ENCODE data around the gene NCLN. TPM values are rescaled to one million over a fixed set of nuclear protein-coding genes. Genes with fewer than 3 reads are reported as not detected.
"Not testable (repeated sequence)": the region's sequence is repeated elsewhere in the genome, so short reads cannot be mapped to it uniquely, and the experiment has no call there.

Gene NCLN
- total RNA-seq, 3 donors from 2014 or later = 21.1 to 34.7 (median 25.3) TPM

DNA sequence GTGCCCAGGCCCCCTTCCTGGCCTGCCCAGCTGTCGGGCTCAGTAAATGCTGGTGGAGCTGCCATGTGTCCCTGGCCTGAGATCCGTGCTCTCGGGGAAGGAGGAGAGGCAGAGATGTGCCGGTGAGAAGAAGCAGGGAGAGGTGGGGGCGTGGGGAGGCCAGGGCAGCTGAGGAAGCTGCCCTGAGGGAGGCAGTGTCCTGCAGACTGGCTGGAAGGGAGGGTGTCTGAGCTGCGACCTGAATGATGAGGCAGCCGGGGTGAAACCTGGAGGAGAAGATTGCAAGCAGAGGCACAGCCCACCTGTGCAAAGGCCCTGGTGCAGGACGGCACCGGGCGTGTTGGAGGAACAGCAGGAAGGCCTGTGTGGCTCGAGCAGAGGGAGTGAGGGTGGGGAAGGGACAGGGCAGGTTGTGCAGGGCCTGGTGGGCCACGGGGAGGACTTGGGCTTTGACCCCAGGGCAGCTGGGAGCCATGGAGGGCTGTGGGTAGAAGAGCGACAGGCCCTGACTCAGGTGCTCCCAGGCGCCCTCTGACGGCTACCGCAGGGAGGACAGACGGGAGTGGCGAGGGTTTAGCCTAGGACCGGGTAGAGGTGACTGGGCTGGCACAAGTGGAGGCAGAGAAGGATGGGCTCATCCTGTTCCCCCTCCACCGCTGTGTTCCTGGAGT lies 24.8 kb downstream of the NCLN start:
- no peak for DNase-seq (ENCODE audit: low spot score in 2 of 2)
- Histone ChIP-seq H3K4me1 (no peaks in the 10 kb centered on the region), H3K36me3 (peaks cover 7% of the 10 kb centered on the region), H3K27ac (no peak overlapping the region), H3K4me3 (no peak overlapping the region), H3K27me3 (no peaks in the 10 kb centered on the region), H3K9me3 (no peaks in the 10 kb centered on the region)
- intact Hi-C loops (cut with DNase I; ENCODE audit: low total_unique reads) = no loop called here
- no peak for TF ChIP-seq POLR2A (IDR thresholded peaks at IDR 0.05)
- TF ChIP-seq, protein P1, sequence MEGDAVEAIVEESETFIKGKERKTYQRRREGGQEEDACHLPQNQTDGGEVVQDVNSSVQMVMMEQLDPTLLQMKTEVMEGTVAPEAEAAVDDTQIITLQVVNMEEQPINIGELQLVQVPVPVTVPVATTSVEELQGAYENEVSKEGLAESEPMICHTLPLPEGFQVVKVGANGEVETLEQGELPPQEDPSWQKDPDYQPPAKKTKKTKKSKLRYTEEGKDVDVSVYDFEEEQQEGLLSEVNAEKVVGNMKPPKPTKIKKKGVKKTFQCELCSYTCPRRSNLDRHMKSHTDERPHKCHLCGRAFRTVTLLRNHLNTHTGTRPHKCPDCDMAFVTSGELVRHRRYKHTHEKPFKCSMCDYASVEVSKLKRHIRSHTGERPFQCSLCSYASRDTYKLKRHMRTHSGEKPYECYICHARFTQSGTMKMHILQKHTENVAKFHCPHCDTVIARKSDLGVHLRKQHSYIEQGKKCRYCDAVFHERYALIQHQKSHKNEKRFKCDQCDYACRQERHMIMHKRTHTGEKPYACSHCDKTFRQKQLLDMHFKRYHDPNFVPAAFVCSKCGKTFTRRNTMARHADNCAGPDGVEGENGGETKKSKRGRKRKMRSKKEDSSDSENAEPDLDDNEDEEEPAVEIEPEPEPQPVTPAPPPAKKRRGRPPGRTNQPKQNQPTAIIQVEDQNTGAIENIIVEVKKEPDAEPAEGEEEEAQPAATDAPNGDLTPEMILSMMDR (IDR thresholded peaks at IDR 0.05) = peak in 2 of 3 donors; percentile 35 to 41

DNA sequence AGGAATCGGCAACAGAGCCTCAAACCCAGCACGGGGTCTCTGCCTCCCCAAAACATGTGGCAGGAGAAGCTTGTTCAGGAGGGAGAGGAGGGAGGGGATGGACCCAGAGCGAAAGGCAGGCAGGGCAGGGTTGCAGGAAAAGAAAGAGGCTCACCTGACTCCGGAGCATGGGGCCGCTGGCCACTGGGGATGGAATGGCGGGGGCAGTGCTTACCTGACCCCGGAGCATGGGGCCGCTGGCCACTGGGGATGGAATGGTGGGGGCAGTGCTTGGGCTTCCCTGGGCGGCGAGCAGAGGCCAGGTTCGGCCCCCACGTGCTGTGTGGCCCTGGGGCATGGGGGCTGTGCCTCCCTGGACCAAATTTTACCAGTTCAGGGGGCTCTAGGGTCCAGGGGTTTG lies 25.5 kb downstream of the NCLN start:
- intact Hi-C loops (cut with DNase I; ENCODE audit: low total_unique reads) = no loop called here
- DNase-seq (ENCODE audit: low spot score in 2 of 2) = no peak
- H3K4me3 ChIP-seq = no peak overlapping the region
- H3K36me3 ChIP-seq = peaks cover 3% of the 10 kb centered on the region
- no peak for TF ChIP-seq POLR2AphosphoS5 (IDR thresholded peaks at IDR 0.05)
- no peak for TF ChIP-seq POLR2A (IDR thresholded peaks at IDR 0.05)
- TF ChIP-seq, protein P1 (IDR thresholded peaks at IDR 0.05) = no peak
- no peak overlapping the region for H3K27ac ChIP-seq
- no peaks in the 10 kb centered on the region for H3K9me3 ChIP-seq
- no peaks in the 10 kb centered on the region for H3K4me1 ChIP-seq
- H3K27me3 ChIP-seq = no peaks in the 10 kb centered on the region

DNA sequence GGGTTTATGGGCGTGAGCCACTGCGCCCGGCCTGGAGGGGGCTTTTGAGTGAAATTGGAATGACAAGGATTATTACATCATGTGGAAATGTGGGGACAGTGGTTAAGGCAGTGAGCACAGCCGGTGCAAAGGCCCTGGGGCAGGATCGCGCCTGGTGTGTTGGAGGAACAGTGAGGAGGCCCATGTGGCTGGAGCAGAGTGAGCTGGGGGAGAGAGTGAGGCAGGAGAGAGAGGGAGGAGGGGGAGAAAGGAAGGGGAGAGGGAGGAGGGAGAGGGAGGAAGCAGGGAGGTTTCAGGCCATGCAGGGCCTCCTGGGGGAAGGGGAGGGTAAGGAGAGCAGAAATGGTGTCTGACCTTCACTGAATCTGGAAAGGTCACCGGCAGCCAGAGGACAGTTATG lies 27.4 kb downstream of the NCLN start:
- TF ChIP-seq, protein P1 (IDR thresholded peaks at IDR 0.05) = no peak
- TF ChIP-seq POLR2A (IDR thresholded peaks at IDR 0.05) (no peak), POLR2AphosphoS5 (IDR thresholded peaks at IDR 0.05) (no peak)
- no peaks in the 10 kb centered on the region for H3K9me3 ChIP-seq
- no peaks in the 10 kb centered on the region for H3K36me3 ChIP-seq
- H3K27me3 ChIP-seq = no peaks in the 10 kb centered on the region
- no peak overlapping the region for H3K27ac ChIP-seq
- DNase-seq (ENCODE audit: low spot score in 2 of 2) = no peak
- intact Hi-C loops (cut with DNase I; ENCODE audit: low total_unique reads) = no loop called here
- H3K4me3 ChIP-seq = no peak overlapping the region
- H3K4me1 ChIP-seq = no peaks in the 10 kb centered on the region

DNA sequence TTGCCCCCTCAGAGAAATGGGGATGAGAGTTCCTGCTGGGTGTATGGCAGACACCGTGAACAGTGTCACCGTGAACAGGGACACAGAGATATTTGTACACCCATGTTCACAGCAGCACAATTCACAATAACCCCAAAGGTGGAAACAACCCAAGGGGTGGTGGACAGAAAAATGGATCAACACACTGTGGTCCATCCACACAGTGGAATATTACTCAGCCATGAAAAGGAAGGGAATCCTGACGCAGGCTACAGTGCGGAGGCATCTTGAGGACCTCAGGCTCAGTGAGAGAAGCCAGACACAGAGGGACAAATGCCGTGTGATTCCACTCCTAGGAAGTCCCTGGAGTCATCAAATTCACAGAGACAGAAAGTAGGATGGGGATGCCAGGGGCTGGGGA lies 31.1 kb downstream of the NCLN start:
- Histone ChIP-seq H3K4me3 (no peak overlapping the region), H3K36me3 (no peaks in the 10 kb centered on the region), H3K4me1 (no peaks in the 10 kb centered on the region), H3K27ac (no peak overlapping the region), H3K27me3 (no peaks in the 10 kb centered on the region), H3K9me3 (no peaks in the 10 kb centered on the region)
- no peak for TF ChIP-seq POLR2AphosphoS5 (IDR thresholded peaks at IDR 0.05)
- TF ChIP-seq, protein P1 (IDR thresholded peaks at IDR 0.05) = no peak
- no peak for TF ChIP-seq POLR2A (IDR thresholded peaks at IDR 0.05)
- intact Hi-C loops (cut with DNase I; ENCODE audit: low total_unique reads) = no loop called here
- no peak for DNase-seq (ENCODE audit: low spot score in 2 of 2)

DNA sequence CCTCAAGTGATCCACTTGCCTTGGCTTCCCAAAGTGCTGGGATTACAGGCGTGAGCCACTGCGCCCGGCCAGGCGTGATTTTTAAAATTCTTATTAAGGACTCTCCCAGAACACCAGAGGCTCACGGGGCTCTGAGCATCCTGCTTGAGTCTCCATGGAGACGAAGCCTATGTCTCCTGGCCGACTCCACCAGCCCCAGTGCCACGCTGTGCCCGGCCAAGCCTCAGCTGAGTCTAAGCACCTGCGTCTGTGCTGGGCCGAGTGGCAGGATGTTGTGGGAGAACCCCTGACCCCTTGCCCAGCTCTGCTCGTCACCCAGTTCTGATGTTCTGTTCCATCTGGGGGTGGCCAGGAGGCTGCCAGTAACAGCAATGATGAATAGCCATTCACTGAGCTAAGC lies 34.8 kb downstream of the NCLN start:
- peaks cover 0 to 16% of the 10 kb centered on the region in 2 donors for H3K27me3 ChIP-seq
- no peak for DNase-seq (ENCODE audit: low spot score in 2 of 2)

DNA sequence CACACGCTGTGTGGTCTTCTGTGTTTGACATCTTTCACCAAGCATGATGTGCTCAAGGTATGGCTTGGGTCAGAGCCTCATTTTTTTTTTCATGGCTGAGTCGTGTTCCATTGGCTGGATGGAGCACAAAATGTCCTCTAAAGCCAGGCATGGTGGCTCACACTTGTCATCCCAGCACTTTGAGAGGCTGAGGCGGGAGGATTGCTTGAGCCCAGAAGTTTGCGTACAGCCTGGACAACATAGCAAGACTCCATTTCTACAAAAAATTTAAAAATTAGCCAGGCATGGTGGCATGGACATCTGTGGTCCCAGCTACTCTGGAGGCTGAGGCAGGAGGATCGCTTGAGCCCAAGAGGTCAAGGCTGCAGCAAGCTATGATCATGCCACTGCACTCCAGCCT lies 35.8 kb downstream of the NCLN start:
- not testable (repeated sequence) for H3K27ac ChIP-seq; H3K9me3 ChIP-seq; H3K4me3 ChIP-seq; DNase-seq (ENCODE audit: low spot score in 2 of 2); H3K4me1 ChIP-seq; H3K36me3 ChIP-seq
- intact Hi-C loops (cut with DNase I; ENCODE audit: low total_unique reads) = loop anchor here (5.0 kb wide), 1 partner anchor 926 kb away; no protein-coding TSS in a partner anchor
- H3K27me3 ChIP-seq = peaks cover 0 to 23% of the 10 kb centered on the region in 2 donors

More for the DNA sequence above, 34.8 kb downstream of the NCLN start:
- Histone ChIP-seq H3K9me3 (no peaks in the 10 kb centered on the region), H3K4me1 (no peaks in the 10 kb centered on the region), H3K4me3 (no peak overlapping the region), H3K36me3 (no peaks in the 10 kb centered on the region), H3K27ac (no peak overlapping the region)
- intact Hi-C loops (cut with DNase I; ENCODE audit: low total_unique reads) = loop anchor here (5.0 kb wide), 1 partner anchor 927 kb away; no protein-coding TSS in a partner anchor
- TF ChIP-seq POLR2AphosphoS5 (IDR thresholded peaks at IDR 0.05) = no peak
- TF ChIP-seq, protein P1 (IDR thresholded peaks at IDR 0.05) = no peak
- no peak for TF ChIP-seq POLR2A (IDR thresholded peaks at IDR 0.05)
